GM19043 (cell line): ENCODE data around the gene OST4.

Experiments used
- ATAC-seq: cut with Tn5 transposase; IDR thresholded peaks from one replicate; pipeline ENCODE4 v1.9.1; 2021; ENCODE audit warnings: low read depth; ENCODE audit not compliant: unreplicated experiment

The OST4 gene

DNA sequence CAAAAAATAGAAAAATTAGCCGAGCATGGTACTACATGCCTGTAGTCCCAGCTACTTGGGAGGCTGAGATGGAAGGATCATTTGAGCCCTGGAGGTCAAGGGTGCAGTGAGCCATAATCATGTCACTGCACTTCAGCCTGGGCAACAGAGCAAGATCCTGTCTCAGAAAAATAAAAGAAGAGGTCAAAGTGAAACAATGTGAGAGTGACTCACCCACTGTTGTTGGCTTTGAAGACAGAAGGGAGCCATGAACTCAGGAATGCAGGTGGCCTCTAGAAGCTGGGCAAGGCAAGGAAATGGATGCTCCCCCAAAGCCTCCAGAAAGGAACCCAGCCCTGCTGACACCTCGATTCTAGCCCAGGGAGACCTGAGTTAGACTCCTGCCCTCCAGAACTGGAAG, 42.4 kb downstream of the OST4 start:
- no peak for ATAC-seq

DNA sequence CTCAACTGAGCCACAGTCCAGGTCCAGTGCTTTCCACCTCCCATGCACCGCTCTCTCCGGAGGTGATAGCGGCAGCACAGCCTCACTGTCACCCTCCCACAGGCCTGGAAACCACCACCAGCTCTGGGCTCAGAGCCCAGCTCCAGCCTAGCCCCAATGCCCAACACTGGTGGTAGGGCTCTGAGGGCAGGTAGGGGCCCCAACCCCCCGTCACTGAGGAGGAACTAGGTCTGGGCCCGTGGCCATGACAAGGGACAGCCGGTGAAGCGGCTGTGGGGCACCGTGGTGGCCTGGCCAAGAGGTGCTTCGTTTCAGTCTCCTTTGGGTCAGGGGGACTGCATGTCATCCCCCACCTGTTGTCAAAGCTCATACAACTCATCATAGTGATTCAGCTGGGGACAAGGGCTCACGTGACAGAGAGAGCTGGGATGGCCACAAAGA, 44.2 kb downstream of the OST4 start:
- no peak for ATAC-seq

DNA sequence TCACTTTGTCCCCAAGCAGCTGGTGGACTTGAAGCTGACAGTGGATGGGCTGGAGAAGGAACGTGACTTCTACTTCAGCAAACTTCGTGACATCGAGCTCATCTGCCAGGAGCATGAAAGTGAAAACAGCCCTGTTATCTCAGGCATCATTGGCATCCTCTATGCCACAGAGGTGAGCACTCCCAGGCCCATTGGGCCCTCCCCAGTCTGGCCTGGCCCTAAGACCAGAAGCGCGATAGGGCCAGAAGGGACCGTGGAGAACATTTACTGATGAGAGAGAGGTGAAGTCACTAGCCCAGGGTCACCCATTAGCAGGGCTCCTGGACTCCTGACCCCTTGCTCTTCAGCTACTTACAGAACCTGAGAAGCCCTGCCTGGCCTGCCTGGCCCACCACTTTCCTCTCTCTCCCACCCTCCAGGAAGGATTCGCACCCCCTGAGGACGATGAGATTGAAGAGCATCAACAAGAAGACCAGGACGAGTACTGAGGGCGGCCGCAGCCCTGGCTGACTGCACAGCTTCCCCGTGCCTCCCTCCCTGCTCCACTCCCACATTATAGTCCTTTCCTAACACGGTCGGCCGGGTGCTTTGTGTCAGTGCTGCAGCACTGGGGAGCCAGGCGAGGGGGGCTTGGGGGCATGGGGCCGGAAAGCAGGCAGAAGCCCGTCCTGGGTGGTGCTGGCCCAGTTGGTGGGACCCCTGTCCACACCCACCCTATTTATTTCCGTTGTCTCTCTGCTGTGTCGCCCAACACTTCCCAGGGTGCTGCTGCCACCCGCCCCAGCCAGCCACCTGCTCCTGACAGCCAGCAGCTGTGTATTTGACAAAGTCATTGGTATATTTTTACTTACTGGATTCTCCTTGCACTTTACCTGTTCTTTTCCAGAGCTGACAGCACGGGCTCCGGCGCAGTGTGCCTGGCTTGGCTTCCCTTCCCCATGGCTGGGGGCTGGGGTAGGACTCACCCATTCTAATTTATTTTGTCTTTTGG, 45.3 kb downstream of the OST4 start:
- no peak for ATAC-seq

DNA sequence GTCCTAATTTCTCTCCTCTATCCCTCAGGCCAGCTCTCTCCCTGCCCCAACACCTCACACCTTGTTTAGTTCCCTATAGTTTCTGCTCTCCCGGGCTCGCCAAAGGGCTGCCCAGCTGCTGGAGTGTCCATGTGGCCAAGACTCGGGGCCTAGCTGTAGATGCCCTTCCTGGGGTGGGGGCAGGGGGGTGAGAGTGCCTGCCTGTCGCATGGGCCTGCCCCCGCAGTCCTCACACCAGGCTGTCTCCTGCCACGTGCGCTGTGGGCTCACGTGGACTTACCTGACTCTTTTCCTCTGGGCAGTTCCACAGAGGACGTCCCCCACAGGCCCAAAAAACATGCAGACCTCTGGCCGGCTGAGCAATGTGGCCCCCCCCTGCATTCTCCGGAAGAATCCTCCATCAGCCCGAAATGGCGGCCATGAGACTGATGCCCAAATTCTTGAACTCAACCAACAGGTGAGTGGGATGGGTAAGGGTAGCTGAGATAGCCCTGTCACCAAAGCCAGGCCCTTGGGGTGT, 46.1 kb downstream of the OST4 start:
- ATAC-seq, result no peak

DNA sequence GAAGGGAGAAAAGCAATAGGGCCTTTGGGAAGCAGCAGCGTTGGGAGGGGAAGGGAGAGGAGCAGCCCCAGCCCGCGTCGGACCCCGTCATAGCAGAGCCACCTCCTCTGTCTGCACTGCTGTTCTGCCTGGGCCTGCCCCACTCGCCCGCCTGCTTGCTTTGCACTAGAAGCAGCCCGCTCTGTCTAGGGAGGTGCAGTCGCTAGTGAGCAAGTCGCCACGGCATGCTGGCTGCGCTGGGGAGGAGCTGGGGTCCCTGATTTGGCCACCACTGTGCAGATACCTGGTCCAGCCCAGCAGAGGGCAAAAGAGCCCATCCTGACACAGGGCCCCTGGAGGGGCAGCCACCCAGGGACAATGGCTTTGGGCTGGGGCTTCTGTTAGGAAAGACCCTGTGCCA, 46.6 kb downstream of the OST4 start:
- no peak for ATAC-seq

DNA sequence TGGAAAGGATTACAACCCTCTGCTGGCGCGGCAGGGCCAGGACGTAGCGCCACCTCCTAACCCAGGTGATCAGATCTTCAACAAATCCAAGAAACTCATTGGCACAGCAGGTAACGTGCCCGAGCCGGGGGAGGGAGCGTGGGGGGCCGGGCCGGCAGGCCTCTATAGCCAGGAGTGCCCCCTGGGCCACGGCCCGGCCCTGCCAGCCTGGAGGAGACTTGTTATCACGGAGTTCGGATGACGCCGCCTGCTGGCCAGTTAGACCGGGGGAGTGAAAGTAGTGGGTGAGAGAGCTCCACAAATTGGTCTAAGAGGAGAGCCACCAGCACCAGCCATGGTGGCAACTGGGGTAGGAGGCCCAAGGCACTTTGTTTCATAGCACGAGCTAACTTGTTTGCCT, 47.3 kb downstream of the OST4 start:
- no peak for ATAC-seq

DNA sequence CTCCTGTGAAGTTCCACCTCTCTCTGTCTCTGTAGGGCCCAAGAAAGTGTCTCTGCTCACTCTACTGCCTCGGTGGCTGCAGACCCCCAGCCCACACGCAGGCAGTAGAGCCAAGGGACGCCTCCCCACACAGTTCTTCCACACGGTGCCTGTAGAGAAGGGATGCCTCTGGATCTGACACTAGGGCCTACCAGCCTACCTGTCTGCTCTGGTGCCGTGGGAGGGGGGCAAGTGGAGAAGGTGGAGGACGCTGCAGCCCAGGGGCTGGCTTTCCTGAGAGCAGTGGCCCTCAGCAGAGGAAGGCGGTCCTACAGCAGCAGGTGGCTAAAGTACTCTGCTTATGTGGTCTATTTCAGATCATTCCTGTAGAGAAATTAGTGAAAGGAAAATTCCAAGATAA, 47.7 kb downstream of the OST4 start:
- ATAC-seq, result no peak

DNA sequence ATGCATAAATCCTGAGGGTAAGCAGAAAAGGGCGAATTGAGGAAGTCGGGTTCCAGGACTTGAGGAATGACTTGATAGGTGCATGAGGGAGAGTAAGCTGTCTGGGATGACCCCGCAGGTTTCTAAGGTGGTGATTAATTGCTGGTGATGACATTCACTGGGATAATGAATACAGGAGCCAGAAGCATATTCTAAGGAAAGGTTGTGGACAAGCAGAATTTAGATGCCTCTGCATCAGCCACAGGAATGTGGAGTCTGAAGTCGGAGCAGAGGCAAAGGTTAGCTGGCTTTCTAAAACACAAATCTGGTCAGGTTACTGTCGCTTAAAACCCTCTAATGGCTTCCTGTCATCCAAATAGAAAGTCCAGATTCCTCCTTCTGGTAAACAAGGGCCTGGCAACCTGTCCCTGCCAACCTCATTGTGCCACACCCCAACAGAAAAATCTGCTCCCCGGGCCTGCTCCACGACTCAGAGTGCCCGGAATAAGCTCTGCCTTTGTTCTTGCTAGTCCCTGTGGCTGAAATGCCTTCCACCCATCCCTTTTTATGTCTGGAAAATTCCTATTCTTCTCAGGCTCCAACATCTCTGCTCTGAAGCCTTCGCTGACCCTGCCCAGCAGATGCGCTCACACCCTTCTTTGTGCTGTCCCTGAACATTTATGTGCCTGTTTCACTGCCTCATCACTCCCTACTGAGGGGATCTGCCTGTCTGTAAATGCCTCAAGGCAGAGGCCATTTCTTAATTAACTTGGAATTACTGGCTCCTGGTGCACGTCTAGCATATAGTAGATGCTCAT, 50.0 kb downstream of the OST4 start:
- no peak for ATAC-seq
